Measurements from ENCODE around the gene IL34. TPM values are rescaled to one million over a fixed set of nuclear protein-coding genes. Genes with fewer than 3 reads are reported as not detected.

IL34 gene
- total and polyA plus RNA-seq, 2 experiments from 2014 or later: not detected

DNA sequence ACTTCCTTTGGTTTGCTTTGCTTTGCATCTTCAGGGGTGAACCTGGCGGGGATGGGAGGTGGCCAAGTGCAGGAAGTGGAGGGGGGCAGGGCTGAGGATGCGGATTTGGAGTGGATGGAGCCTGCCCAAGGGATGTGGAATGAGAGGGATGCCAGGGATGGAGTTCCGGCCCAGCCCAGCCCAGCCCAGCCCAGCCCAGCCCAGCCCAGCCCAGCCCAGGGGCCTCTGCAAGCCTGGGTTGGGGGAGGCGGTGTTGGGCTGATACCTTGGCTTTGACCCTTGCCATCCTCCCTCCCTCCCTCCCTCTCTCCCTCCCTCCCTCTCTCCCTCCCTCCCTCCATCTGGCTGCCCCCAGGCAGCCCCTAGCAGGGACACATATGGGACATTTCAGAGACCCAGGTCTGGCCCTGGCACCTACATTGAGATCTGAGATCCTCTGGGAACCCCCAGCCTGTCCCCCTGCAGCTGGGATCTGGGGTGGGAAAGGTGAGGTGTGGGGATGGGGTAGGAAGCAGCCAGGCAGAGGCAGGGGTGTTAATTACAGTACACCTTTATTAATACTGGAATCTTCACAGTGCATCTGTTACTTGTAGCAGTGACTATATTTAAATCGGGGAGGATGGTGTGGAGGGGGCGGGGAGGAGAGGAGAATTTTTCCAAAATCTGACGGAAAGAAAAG lies 14.5 kb downstream of the IL34 start:
- Histone ChIP-seq H3K27ac (no peak overlapping the region), H3K27me3 (no peaks in the 10 kb centered on the region), H3K36me3 (peaks cover 16% of the 10 kb centered on the region), H3K4me3 (no peak overlapping the region), H3K4me1 (ENCODE audit: low read depth) (no peaks in the 10 kb centered on the region), H3K9me3 (ENCODE audit: low read depth) (no peaks in the 10 kb centered on the region)
- DNase-seq (ENCODE audit: low read depth in 1 of 2, low spot score in 1 of 2): no peak
- TF ChIP-seq, protein P1, sequence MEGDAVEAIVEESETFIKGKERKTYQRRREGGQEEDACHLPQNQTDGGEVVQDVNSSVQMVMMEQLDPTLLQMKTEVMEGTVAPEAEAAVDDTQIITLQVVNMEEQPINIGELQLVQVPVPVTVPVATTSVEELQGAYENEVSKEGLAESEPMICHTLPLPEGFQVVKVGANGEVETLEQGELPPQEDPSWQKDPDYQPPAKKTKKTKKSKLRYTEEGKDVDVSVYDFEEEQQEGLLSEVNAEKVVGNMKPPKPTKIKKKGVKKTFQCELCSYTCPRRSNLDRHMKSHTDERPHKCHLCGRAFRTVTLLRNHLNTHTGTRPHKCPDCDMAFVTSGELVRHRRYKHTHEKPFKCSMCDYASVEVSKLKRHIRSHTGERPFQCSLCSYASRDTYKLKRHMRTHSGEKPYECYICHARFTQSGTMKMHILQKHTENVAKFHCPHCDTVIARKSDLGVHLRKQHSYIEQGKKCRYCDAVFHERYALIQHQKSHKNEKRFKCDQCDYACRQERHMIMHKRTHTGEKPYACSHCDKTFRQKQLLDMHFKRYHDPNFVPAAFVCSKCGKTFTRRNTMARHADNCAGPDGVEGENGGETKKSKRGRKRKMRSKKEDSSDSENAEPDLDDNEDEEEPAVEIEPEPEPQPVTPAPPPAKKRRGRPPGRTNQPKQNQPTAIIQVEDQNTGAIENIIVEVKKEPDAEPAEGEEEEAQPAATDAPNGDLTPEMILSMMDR (IDR thresholded peaks at IDR 0.05; ENCODE audit: low read depth, low read length): no peak

DNA sequence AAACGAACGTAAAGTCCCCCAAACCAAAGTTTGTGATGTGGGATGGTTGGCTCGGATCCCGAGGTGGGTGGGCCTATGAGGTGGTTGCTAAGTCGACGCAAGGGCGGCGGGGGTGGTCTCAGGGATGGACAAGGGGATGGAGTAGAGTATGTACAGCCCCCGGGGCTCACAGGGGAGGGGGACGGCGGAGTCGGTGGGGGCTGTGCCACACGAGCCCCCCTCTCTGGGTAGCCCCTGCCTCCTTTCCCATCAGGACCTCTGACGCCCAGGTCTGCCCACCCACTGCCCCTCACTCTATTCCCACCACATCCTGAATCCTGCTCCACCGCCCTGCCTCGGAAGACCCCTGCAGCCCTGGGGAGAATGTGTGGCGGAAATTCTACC lies 15.2 kb downstream of the IL34 start:
- H3K4me1 ChIP-seq (ENCODE audit: low read depth): no peaks in the 10 kb centered on the region
- TF ChIP-seq, protein P1 (IDR thresholded peaks at IDR 0.05; ENCODE audit: low read depth, low read length): no peak
- no peak overlapping the region for H3K4me3 ChIP-seq
- peaks cover 22% of the 10 kb centered on the region for H3K36me3 ChIP-seq
- H3K9me3 ChIP-seq (ENCODE audit: low read depth): no peaks in the 10 kb centered on the region
- DNase-seq (ENCODE audit: low read depth in 1 of 2, low spot score in 1 of 2): no peak
- no peaks in the 10 kb centered on the region for H3K27me3 ChIP-seq
- H3K27ac ChIP-seq: no peak overlapping the region

DNA sequence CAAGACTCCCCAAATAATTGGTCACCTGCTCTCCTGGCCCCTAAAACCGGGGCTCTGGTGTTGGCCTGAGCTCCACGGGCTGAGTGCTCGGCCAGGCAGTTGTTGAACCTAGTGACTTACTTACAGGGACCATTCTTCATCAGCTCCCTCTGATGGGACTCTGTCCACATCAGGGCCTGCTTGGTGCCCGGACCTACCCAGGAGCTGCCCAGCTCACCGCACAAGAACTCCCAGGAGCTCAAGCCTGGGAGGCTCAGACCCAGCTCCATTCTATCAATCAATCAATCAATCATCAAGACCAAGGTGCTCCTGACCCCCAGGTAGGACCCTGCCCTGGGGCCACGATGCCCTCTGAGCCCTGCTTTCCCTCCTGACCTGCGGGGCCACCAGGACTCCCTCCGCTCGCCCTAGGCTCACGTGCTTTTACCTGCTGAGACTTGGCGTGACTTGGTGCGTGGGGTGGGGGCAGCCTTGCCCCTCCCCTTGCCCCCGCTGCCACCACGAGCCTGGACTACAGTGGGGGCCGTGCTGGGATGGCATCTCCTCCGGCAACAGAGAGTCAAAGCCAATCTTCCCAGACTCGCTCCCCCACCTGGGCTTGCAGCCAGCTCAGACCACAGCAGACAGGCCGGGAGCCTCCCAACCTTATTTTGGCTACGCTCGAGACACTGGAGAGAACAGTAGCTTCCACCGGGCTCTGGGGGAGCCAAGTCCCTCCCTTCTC lies 15.7 kb downstream of the IL34 start:
- no peak overlapping the region for H3K4me3 ChIP-seq
- H3K9me3 ChIP-seq (ENCODE audit: low read depth): no peaks in the 10 kb centered on the region
- H3K27ac ChIP-seq: no peak overlapping the region
- TF ChIP-seq, protein P1 (IDR thresholded peaks at IDR 0.05; ENCODE audit: low read depth, low read length): no peak
- peak in 1 of 2 donors; percentile 76 for DNase-seq (ENCODE audit: low read depth in 1 of 2, low spot score in 1 of 2)
- H3K36me3 ChIP-seq: peaks cover 26% of the 10 kb centered on the region
- H3K27me3 ChIP-seq: no peaks in the 10 kb centered on the region
- H3K4me1 ChIP-seq (ENCODE audit: low read depth): no peaks in the 10 kb centered on the region

DNA sequence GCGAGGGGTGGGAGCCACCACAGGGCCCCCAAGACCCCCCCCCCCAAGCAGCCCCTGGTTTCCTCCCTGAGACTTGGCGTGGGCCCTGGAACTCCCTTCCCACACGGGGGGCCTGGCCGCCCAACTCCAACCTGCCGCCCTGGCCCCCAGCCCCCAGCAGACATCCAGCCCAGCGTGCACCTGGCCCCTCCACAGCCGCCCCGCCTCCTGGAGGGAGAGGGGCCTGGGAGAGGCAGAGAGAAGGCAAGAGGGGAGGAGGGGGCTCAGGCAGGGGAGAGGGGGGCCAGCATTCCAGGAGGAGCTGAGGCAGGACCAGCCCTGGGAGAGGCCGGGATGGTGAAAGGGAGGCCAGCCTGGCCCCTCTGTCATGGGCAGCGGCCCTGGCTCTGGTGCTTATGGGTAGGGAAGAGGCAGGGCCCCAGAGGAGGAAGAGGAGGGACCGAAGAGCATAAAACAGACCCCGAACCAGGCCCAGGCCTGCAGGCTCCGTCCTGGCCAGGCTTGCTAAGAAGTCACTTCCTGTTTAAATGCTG lies 16.7 kb downstream of the IL34 start:
- H3K36me3 ChIP-seq: peaks cover 27% of the 10 kb centered on the region
- no peak overlapping the region for H3K4me3 ChIP-seq
- no peaks in the 10 kb centered on the region for H3K27me3 ChIP-seq
- H3K4me1 ChIP-seq (ENCODE audit: low read depth): no peaks in the 10 kb centered on the region
- TF ChIP-seq, protein P1 (IDR thresholded peaks at IDR 0.05; ENCODE audit: low read depth, low read length): no peak
- no peak overlapping the region for H3K27ac ChIP-seq
- DNase-seq (ENCODE audit: low read depth in 1 of 2, low spot score in 1 of 2): no peak
- H3K9me3 ChIP-seq (ENCODE audit: low read depth): no peaks in the 10 kb centered on the region

DNA sequence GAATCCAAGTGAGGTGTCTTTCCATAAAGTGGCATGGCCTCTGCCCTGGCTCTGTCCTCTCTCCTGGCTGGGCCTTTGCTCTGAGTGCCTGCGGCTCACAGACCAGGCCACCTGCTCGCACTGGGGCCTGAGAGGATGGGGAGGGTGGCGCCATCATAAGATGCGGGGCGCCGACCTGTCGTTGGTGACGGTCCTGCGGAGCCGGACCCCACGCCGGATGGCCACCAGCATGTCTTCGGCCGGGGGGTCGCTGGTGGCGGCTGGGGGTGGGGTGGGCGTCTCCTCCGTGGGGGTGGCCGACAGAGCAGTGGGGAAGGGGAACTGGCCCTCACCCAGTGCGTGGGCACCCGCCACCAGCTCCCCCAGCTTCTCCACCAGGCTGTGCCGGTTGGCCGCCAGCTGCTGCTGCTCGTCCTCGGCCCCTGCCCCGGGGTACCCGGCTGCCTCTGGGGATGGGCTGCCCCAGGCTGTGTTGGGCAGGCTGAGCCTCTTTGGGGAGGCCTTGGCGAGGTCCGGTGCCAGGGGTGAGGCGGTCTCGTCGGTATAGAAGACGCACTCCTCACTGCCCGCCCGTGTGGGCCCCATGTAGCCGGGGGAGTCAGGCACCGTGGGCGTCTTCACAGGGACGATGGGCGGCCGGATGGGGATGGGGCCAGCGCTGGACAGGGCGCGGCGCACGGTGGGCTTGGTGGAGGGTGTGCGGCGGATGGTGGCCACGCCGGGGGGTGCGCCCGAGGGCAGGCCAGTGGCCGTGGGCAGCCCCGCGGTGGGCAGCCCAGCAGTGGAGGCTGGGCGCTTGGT lies 17.4 kb downstream of the IL34 start:
- Histone ChIP-seq H3K4me3 (no peak overlapping the region), H3K9me3 (ENCODE audit: low read depth) (no peaks in the 10 kb centered on the region), H3K27me3 (no peaks in the 10 kb centered on the region), H3K4me1 (ENCODE audit: low read depth) (no peaks in the 10 kb centered on the region), H3K36me3 (peaks cover 34% of the 10 kb centered on the region), H3K27ac (no peak overlapping the region)
- DNase-seq (ENCODE audit: low read depth in 1 of 2, low spot score in 1 of 2): no peak
- TF ChIP-seq, protein P1 (IDR thresholded peaks at IDR 0.05; ENCODE audit: low read depth, low read length): no peak

All from cardiac muscle cell (in vitro differentiated cells and primary cell).